Panc1 (cell line): ENCODE results near the gene LRRC3C. TPM values are rescaled to one million over a fixed set of nuclear protein-coding genes. Genes with fewer than 3 reads are reported as not detected.

Source experiments
- ATAC-seq: fragments of 200-7000 bp; cut with Tn5 transposase; 2 replicates; pipeline ENCODE4 v1.9.1; 2020; ENCODE audit warnings: mild to moderate bottlenecking, moderate library complexity
- BruUV-seq: library from RNA; stranded (reverse); fragments of 400-500 nt; replicated peaks from 2 replicates; lab custom pipeline; 2021; lab: Mats Ljungman, UMichigan
- CTCF ChIA-PET: fragments of 300-600 bp; sonication (Branson Sonifier 250); formaldehyde crosslinking; loops from one replicate; lab custom pipeline; 2022; ENCODE audit warnings: antibody characterized with exemption; lab: Charles Lee
- POLR2A ChIA-PET: fragments of 300-600 bp; sonication (Branson Sonifier 250); formaldehyde crosslinking; loops from one replicate; lab custom pipeline; 2022; ENCODE audit warnings: antibody characterized with exemption; lab: Charles Lee
- DNase-seq: peaks from one replicate; pipeline ENCODE4 v3.0.0-alpha.2; 2010; ENCODE audit warnings: low read depth, low spot score
- H3K27ac ChIP-seq: 2 replicates; pipeline ENCODE4 v1.5.1; 2011; ENCODE audit warnings: mild to moderate bottlenecking, low read length, inconsistent platforms
- H3K27me3 ChIP-seq: fragments of 200-500 bp; sonication (Bioruptor generic); 2 replicates; pipeline ENCODE4 v1.6.0; 2014; ENCODE audit warnings: low read length, inconsistent platforms; ENCODE audit not compliant: control insufficient read depth, insufficient read depth
- H3K36me3 ChIP-seq: fragments of 200-500 bp; sonication (Bioruptor generic); 2 replicates; pipeline ENCODE4 v1.5.1; 2014; ENCODE audit warnings: inconsistent platforms, mild to moderate bottlenecking, low read length, moderate library complexity; ENCODE audit not compliant: control insufficient read depth, insufficient read depth
- H3K4me1 ChIP-seq: 2 replicates; pipeline ENCODE4 v1.5.1; 2011; ENCODE audit warnings: inconsistent platforms, mild to moderate bottlenecking, low read length, moderate library complexity; ENCODE audit not compliant: control insufficient read depth, insufficient read depth
- H3K4me3 ChIP-seq, 2 experiments: 2 replicates each; pipeline ENCODE4 v1.5.1; 2011 to 2012; ENCODE audit warnings: low read depth in 2 of 2, low read length in 2 of 2, mild to moderate bottlenecking in 2 of 2, inconsistent platforms in 1 of 2, moderate library complexity in 1 of 2
- H3K9me3 ChIP-seq: fragments of 200-500 bp; sonication (Bioruptor generic); 2 replicates; pipeline ENCODE4 v1.5.1; 2014; ENCODE audit warnings: low read depth, mild to moderate bottlenecking, inconsistent platforms, low read length, moderate library complexity; ENCODE audit not compliant: control insufficient read depth, insufficient read depth
- CTCF ChIP-seq: fragments of 450-650 bp; IDR thresholded peaks from 2 replicates; pipeline ENCODE4 v1.5.1; 2017; ENCODE audit warnings: mild to moderate bottlenecking
- POLR2AphosphoS5 ChIP-seq: IDR thresholded peaks from 2 replicates; pipeline ENCODE4 v1.6.1; 2012; ENCODE audit warnings: mild to moderate bottlenecking, low read depth, low read length, moderate library complexity
- SIN3A ChIP-seq: IDR thresholded peaks from 2 replicates; pipeline ENCODE4 v1.6.1; 2012; ENCODE audit warnings: low read depth, mild to moderate bottlenecking, low read length, moderate library complexity, borderline replicate concordance; ENCODE audit not compliant: insufficient read depth
- TCF7L2 ChIP-seq: IDR thresholded peaks from 2 replicates; pipeline ENCODE4 v1.6.1; 2011; ENCODE audit warnings: mild to moderate bottlenecking, low read depth, low read length, inconsistent platforms
- in situ Hi-C: cut with HindIII; loops from 2 replicates; pipeline ENCODE4 v1.10.0; 2016; ENCODE audit warnings: low sequenced_read_pairs, low pct_unique_long_range_greater_than_20kb
- intact Hi-C: fragments of 100-400 bp; cut with micrococcal nuclease; formaldehyde crosslinking; loops from one replicate; pipeline ENCODE4 v1.10.0; 2022; ENCODE audit not compliant: unreplicated experiment
- total RNA-seq: library from RNA; stranded (reverse); gene quantifications from one replicate; pipeline ENCODE4 v1.2.1, GENCODE V29; 2021; ENCODE audit not compliant: unreplicated experiment
- TF ChIP-seq, protein P1 (sequence below), 2 experiments: IDR thresholded peaks; 2 replicates each; pipeline ENCODE4 v1.6.1; 2011 to 2012; ENCODE audit warnings: low read depth in 2 of 2, control low read depth in 1 of 2, low read length in 1 of 2, mild to moderate bottlenecking in 1 of 2, moderate library complexity in 1 of 2; ENCODE audit not compliant: insufficient read depth in 1 of 2

Gene LRRC3C
- total RNA-seq, 1 experiment from 2014 or later: not detected

DNA sequence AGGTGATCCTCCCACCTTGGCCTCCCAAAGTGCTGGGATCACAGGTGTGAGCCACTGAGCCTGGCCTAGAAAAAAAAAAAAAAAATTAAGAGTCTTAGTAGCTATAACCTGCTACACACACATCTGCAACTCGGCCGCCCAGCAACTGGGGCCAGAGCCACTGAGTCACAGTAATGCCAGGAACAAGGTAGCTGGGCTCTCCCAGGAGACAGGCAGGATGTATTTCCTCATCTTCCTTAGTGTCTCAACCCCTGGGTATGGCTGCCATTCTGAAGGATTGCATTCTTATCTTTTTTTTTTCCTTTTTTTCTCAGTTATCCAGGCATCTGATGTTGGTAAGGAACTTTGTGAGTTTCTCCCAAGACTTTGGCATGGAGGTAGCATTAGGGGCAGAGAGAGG is 46.0 kb downstream of the LRRC3C start:
- Histone ChIP-seq H3K27me3 (peaks cover 6% of the 10 kb centered on the region; the same call in 1 of the 2 replicates), H3K4me1 (no peaks in the 10 kb centered on the region), H3K4me3 (no peak overlapping the region), H3K9me3 (no peaks in the 10 kb centered on the region), H3K27ac (no peak overlapping the region), H3K36me3 (no peaks in the 10 kb centered on the region)
- ATAC-seq (no peak), DNase-seq (no peak)
- intact Hi-C loops: loop anchor here (10.0 kb wide), 1 partner anchor 99 kb away; no protein-coding TSS in a partner anchor
- ChIA-PET CTCF (no interaction called here), POLR2A (no interaction called here)
- in situ Hi-C loops: no loop called here
- BruUV-seq: no TSS peak
- TF ChIP-seq CTCF: no peak
- TF ChIP-seq POLR2AphosphoS5: no peak
- TF ChIP-seq, protein P1, sequence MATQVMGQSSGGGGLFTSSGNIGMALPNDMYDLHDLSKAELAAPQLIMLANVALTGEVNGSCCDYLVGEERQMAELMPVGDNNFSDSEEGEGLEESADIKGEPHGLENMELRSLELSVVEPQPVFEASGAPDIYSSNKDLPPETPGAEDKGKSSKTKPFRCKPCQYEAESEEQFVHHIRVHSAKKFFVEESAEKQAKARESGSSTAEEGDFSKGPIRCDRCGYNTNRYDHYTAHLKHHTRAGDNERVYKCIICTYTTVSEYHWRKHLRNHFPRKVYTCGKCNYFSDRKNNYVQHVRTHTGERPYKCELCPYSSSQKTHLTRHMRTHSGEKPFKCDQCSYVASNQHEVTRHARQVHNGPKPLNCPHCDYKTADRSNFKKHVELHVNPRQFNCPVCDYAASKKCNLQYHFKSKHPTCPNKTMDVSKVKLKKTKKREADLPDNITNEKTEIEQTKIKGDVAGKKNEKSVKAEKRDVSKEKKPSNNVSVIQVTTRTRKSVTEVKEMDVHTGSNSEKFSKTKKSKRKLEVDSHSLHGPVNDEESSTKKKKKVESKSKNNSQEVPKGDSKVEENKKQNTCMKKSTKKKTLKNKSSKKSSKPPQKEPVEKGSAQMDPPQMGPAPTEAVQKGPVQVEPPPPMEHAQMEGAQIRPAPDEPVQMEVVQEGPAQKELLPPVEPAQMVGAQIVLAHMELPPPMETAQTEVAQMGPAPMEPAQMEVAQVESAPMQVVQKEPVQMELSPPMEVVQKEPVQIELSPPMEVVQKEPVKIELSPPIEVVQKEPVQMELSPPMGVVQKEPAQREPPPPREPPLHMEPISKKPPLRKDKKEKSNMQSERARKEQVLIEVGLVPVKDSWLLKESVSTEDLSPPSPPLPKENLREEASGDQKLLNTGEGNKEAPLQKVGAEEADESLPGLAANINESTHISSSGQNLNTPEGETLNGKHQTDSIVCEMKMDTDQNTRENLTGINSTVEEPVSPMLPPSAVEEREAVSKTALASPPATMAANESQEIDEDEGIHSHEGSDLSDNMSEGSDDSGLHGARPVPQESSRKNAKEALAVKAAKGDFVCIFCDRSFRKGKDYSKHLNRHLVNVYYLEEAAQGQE (IDR thresholded peaks at IDR 0.05; ENCODE audit: insufficient read depth in 1 of 2, low read depth in 2 of 2, low read length in 1 of 2): no peak
- TF ChIP-seq TCF7L2: no peak
- no peak for TF ChIP-seq SIN3A

GRCh38 chr17:39974433-39974832 is 46.9 kb downstream of the LRRC3C start:
- Histone ChIP-seq H3K4me1 (no peaks in the 10 kb centered on the region), H3K4me3 (no peak overlapping the region), H3K27me3 (peaks cover 10% of the 10 kb centered on the region), H3K27ac (no peak overlapping the region), H3K9me3 (no peaks in the 10 kb centered on the region), H3K36me3 (no peaks in the 10 kb centered on the region)
- no peak for ATAC-seq
- DNase-seq: no peak
- ChIA-PET POLR2A (interaction anchor here (0.5 kb wide), 1 partner anchor 21 kb away, joined by 4 read pairs; no protein-coding TSS in a partner anchor), CTCF (no interaction called here)
- intact Hi-C loops: loop anchor here (10.0 kb wide), 1 partner anchor 100 kb away; no protein-coding TSS in a partner anchor
- no TSS peak for BruUV-seq
- in situ Hi-C loops: no loop called here
- TF ChIP-seq POLR2AphosphoS5 (no peak), CTCF (no peak), TCF7L2 (no peak), SIN3A (no peak)
- TF ChIP-seq, protein P1 (IDR thresholded peaks at IDR 0.05; ENCODE audit: insufficient read depth in 1 of 2, low read depth in 2 of 2, low read length in 1 of 2): no peak
